MG63 (cell line): ENCODE data around the gene ZNF462. TPM values are rescaled to one million over a fixed set of nuclear protein-coding genes. Genes with fewer than 3 reads are reported as not detected.

Experiments used
- DNase-seq: peaks from one replicate; pipeline ENCODE4 v3.0.0-alpha.2; 2020
- H3K27me3 ChIP-seq: fragments of 250-450 bp; sonication (Bioruptor Pico); 2 replicates; pipeline ENCODE4 v1.5.1; 2020; ENCODE audit warnings: mild to moderate bottlenecking, moderate library complexity
- H3K36me3 ChIP-seq: fragments of 250-450 bp; sonication (Bioruptor Pico); 2 replicates; pipeline ENCODE4 v1.5.1; 2020; ENCODE audit warnings: mild to moderate bottlenecking, moderate library complexity
- H3K4me3 ChIP-seq: fragments of 250-450 bp; sonication (Bioruptor Pico); 2 replicates; pipeline ENCODE4 v1.5.1; 2020; ENCODE audit warnings: mild to moderate bottlenecking, moderate library complexity
- H3K9me3 ChIP-seq: fragments of 250-450 bp; sonication (Bioruptor Pico); 2 replicates; pipeline ENCODE4 v1.5.1; 2020; ENCODE audit warnings: mild to moderate bottlenecking, moderate library complexity
- total RNA-seq: library from RNA; depleted of rRNA; stranded (reverse); fragments of >200 nt; shearing (Covaris generic); gene quantifications from 2 replicates; pipeline ENCODE4 v1.2.3, GENCODE V29; 2014; ENCODE audit warnings: low replicate concordance

ZNF462 gene
- total RNA-seq, 1 experiment from 2014 or later: 6.8 TPM

DNA sequence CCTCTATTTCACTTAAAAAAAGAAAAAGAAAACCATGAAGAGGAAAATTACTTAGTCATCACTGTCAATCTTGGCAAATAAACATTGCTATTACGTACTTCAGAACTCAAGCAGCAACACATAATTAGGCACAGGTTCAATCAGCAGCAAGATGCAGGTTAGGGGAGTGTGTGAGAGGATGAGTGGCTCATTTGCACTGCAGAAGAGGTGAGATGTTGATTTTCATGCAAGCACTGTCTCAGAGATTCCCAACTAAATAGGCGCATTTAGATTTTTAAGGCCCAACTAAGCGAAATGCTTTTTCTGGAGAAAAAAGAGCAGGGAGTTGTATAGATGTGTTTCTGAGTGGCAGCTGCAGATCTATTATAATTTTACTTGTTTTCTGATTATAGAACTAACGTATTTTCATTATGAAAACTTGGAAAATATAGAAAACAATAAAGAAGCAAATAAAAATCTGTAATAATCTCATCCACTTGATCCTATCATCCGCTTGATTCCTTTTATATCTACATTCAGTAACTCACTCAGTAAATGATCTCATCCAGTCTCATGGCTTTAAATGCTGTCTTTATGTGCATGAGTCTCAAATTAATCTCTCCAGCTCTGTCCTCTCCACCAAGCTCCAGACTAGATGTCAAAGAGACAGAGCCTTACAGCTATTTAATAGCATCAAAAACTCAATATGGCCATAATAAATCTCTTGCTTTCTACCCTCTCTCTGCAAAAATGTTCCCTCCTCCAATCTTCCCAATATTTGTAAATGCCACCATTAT is 162.5 kb downstream of the ZNF462 start:
- no peak for DNase-seq
- H3K9me3 ChIP-seq: no peaks in the 10 kb centered on the region
- H3K36me3 ChIP-seq: no peaks in the 10 kb centered on the region
- no peak overlapping the region for H3K4me3 ChIP-seq
- no peaks in the 10 kb centered on the region for H3K27me3 ChIP-seq

DNA sequence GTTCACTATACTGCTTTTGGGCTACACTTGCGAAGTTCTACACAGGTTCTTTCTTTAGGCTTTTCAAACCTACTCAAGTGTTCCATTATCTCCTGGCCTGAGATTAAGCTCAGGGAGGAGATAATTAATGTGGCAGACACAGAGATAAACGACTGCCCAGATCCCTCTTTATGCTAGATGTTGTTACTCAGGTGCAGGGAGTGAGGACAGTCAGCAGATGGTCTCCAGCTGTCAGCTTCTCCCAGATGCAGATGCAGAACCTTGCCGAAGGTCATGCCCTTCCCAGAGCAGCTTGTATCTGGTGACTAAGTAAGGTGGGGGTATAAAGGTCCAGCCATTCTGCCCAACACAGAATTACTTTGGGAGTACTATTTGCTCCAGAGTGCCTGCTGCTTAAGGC is 166.2 kb downstream of the ZNF462 start:
- Histone ChIP-seq H3K4me3 (no peak overlapping the region), H3K36me3 (no peaks in the 10 kb centered on the region), H3K9me3 (no peaks in the 10 kb centered on the region), H3K27me3 (no peaks in the 10 kb centered on the region)
- no peak for DNase-seq

DNA sequence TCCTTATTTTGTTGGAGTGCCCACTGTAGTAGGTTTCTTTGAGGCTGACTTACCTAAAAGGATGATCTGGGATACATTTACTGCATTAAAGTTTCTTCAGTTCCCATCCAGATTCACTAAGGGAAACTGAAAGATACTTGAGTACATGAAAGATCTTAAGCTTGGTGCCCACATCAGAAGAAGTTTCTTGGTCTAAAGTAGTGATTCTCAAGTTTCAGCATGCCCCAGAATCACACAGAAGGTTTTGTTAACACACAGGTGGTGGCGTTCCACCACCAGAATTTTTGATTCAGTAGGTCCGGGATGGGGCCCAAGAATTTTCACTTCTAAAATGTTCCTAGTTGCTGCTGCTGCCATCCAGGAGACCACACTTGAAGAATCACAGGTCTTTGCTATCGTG is 171.0 kb downstream of the ZNF462 start:
- H3K27me3 ChIP-seq: no peaks in the 10 kb centered on the region
- no peak overlapping the region for H3K4me3 ChIP-seq
- no peaks in the 10 kb centered on the region for H3K36me3 ChIP-seq
- H3K9me3 ChIP-seq: no peaks in the 10 kb centered on the region
- DNase-seq: no peak

DNA sequence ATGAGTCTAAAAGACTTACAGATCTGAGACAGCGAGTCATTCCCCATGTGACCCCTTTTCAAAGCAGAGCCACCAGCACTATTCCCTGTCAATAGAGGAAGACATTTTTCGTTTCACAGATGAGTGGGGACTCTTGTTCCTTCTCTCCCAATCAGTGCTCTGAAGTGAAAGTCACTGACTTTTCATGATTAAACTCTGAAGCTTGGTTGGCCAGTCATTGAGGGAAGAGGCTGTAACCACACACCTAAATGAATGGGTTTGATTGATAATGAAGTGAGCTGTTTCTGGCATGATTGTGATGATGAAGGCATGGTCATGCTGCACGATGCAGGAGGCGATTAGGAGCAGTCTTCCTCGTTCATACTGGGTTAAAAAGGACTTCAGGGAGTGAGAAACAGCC is 171.9 kb downstream of the ZNF462 start:
- no peak overlapping the region for H3K4me3 ChIP-seq
- no peaks in the 10 kb centered on the region for H3K36me3 ChIP-seq
- H3K9me3 ChIP-seq: no peaks in the 10 kb centered on the region
- no peak for DNase-seq
- H3K27me3 ChIP-seq: no peaks in the 10 kb centered on the region

- H3K4me3 ChIP-seq: no peak overlapping the region
- no peak for DNase-seq
- no peaks in the 10 kb centered on the region for H3K36me3 ChIP-seq
- H3K27me3 ChIP-seq: no peaks in the 10 kb centered on the region
- H3K9me3 ChIP-seq: no peaks in the 10 kb centered on the region
These were observed 173.4 kb downstream of the ZNF462 start for GRCh38 chr9:107036367-107036766.

- Histone ChIP-seq H3K36me3 (no peaks in the 10 kb centered on the region), H3K27me3 (no peaks in the 10 kb centered on the region), H3K4me3 (no peak overlapping the region), H3K9me3 (no peaks in the 10 kb centered on the region)
- peak; percentile 21 for DNase-seq
These were observed 176.6 kb downstream of the ZNF462 start for GRCh38 chr9:107039542-107039941.

DNA sequence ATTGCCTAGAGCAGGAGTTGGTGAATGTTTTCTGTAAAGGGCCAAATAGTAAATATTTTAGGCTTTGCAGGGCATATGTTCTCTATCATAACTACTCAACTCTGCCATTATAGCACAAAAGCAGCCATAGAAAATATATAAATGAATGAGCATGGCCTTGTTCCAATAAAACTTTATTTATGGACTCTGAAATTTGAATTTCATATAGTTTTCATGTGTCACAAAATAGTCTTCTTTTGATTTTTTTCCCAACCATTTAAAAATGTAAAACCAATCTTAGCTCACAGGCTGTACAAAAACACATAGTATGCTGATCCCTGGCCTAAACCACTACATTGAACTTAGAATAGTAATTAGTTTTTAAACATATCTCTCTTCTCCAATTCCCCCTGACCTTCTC is 179.6 kb downstream of the ZNF462 start:
- DNase-seq: no peak
- Histone ChIP-seq H3K27me3 (no peaks in the 10 kb centered on the region), H3K9me3 (no peaks in the 10 kb centered on the region), H3K36me3 (no peaks in the 10 kb centered on the region), H3K4me3 (no peak overlapping the region)

DNA sequence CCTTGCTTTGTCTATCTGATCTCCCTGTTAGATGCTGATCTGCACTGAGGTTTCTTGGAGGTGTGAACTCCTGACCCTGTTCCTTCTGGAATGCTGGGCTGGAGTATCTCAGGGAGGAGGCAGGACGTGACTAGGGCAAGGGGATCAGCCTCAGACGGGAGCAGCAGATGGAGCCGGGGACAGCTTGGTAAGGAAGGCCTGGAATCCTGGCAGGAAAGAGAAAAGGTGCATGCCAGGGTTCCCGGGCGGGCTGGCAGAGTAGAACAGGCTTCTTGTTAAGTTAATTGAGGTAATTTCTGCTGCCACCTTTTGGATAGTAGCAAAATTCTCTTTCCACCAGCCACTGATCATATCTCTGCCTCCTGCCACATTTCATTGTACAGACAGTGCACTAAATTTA is 180.9 kb downstream of the ZNF462 start:
- Histone ChIP-seq H3K36me3 (no peaks in the 10 kb centered on the region), H3K27me3 (no peaks in the 10 kb centered on the region), H3K4me3 (no peak overlapping the region), H3K9me3 (no peaks in the 10 kb centered on the region)
- no peak for DNase-seq

- no peaks in the 10 kb centered on the region for H3K27me3 ChIP-seq
- no peak overlapping the region for H3K4me3 ChIP-seq
- DNase-seq: no peak
- no peaks in the 10 kb centered on the region for H3K9me3 ChIP-seq
- no peaks in the 10 kb centered on the region for H3K36me3 ChIP-seq
These were observed 181.9 kb downstream of the ZNF462 start for GRCh38 chr9:107044872-107045271.

DNA sequence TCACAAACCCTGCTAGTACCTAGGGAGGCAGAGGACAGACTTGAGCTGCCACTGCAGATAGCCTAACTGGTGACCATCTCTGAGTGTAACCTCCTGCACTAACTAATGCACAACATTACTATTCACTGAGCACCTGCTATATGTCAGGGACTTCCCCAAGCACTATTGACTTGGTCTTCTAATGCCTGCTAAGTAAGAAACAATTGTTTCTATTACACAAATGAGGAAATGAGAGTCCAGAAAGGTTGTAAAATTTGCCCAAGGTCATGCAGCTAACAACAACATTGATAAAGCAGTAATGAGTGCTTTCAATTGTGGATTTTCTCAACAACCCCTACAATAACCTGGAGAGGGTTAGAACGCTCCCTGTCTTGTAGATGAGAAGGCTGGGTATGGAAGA is 183.7 kb downstream of the ZNF462 start:
- no peak for DNase-seq
- Histone ChIP-seq H3K4me3 (no peak overlapping the region), H3K27me3 (no peaks in the 10 kb centered on the region), H3K36me3 (no peaks in the 10 kb centered on the region), H3K9me3 (no peaks in the 10 kb centered on the region)

GRCh38 chr9:107049046-107049802 is 186.3 kb downstream of the ZNF462 start:
- Histone ChIP-seq H3K9me3 (no peaks in the 10 kb centered on the region), H3K4me3 (no peak overlapping the region), H3K36me3 (no peaks in the 10 kb centered on the region), H3K27me3 (no peaks in the 10 kb centered on the region)
- DNase-seq: no peak

- no peaks in the 10 kb centered on the region for H3K27me3 ChIP-seq
- no peaks in the 10 kb centered on the region for H3K9me3 ChIP-seq
- H3K36me3 ChIP-seq: no peaks in the 10 kb centered on the region
- no peak overlapping the region for H3K4me3 ChIP-seq
- DNase-seq: no peak
These were observed 186.8 kb downstream of the ZNF462 start for GRCh38 chr9:107049803-107050184.

- DNase-seq: no peak
- Histone ChIP-seq H3K27me3 (no peaks in the 10 kb centered on the region), H3K4me3 (no peak overlapping the region), H3K36me3 (no peaks in the 10 kb centered on the region), H3K9me3 (no peaks in the 10 kb centered on the region)
These were observed 188.4 kb downstream of the ZNF462 start for GRCh38 chr9:107051392-107051791.

DNA sequence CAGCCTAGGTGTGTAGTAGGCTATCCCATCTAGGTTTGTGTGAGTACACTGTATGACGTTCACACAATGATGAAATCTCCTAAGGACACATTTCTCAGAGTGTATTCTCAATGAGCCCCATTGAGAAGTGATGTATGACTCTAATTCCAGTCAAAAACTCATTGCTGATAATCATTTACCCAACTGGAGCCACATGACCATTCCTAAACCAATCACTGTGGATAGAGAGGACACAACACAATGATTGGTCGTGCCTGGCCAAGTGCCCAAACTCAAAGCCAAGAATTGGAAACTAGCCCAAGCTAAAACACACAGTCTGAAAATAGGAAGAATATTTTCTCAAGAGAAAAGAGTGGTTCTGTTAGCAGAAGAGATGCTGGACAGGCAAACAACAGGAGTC is 191.2 kb downstream of the ZNF462 start:
- Histone ChIP-seq H3K9me3 (no peaks in the 10 kb centered on the region), H3K27me3 (no peaks in the 10 kb centered on the region), H3K36me3 (no peaks in the 10 kb centered on the region), H3K4me3 (no peak overlapping the region)
- no peak for DNase-seq

DNA sequence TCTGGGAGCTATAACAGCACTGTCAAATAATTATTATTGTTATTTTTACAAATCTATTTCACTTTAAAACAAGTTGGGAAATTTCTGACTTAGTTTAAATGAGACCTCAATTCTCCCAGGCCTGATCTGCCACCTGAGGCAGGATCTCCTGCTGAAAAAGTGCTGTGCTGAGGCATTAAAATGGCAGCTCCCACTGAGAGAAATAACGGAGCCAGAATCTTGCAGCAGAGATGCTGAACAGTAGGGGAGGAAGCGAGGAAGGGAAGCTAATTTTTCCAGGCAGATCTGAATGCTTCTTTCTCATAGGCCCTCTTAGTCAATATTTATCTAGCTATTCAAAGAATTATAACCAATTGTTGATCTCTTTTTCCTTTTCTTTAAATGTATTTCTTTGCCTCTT is 196.3 kb downstream of the ZNF462 start:
- H3K27me3 ChIP-seq: no peaks in the 10 kb centered on the region
- H3K36me3 ChIP-seq: no peaks in the 10 kb centered on the region
- DNase-seq: no peak
- H3K4me3 ChIP-seq: no peak overlapping the region
- H3K9me3 ChIP-seq: no peaks in the 10 kb centered on the region

- Histone ChIP-seq H3K4me3 (no peak overlapping the region), H3K27me3 (no peaks in the 10 kb centered on the region), H3K36me3 (no peaks in the 10 kb centered on the region), H3K9me3 (no peaks in the 10 kb centered on the region)
- no peak for DNase-seq
These were observed 197.1 kb downstream of the ZNF462 start for GRCh38 chr9:107060062-107060461.
